Transverse colon (tissue), 4 donors: Measurements from ENCODE around the gene MAZ. TPM values are rescaled to one million over a fixed set of nuclear protein-coding genes. Genes with fewer than 3 reads are reported as not detected.

Source experiments
- DNase-seq: peaks from one replicate; pipeline ENCODE4 v3.0.0-alpha.2; 2019
- H3K27ac ChIP-seq, 4 donors: fragments of 200-600 bp; sonication (generic); 2 replicates each; pipeline ENCODE4 v1.5.1; 2016 to 2018; ENCODE audit warnings: inconsistent platforms in 4 of 4
- H3K27me3 ChIP-seq: fragments of 200-600 bp; sonication (generic); 2 replicates; pipeline ENCODE4 v1.5.1; 2017; ENCODE audit warnings: inconsistent platforms
- H3K36me3 ChIP-seq, 4 donors: fragments of 200-600 bp; sonication (generic); 2 replicates each; pipeline ENCODE4 v1.5.1; 2017 to 2019; ENCODE audit warnings: inconsistent platforms in 4 of 4
- H3K4me1 ChIP-seq, 4 donors: fragments of 200-600 bp; sonication (generic); 2 replicates each; pipeline ENCODE4 v1.5.1; 2017 to 2020; ENCODE audit warnings: inconsistent platforms in 4 of 4
- H3K4me3 ChIP-seq, 4 donors: fragments of 200-600 bp; sonication (generic); 1 replicate in 1 of 4; 2 replicates in 3 of 4; pipeline versions ENCODE4 v1.5.1 to v1.6.1; 2017 to 2019; ENCODE audit warnings: inconsistent platforms in 4 of 4
- H3K9me3 ChIP-seq, 2 donors: fragments of 200-600 bp; sonication (generic); 2 replicates each; pipeline ENCODE4 v1.5.1; 2017 to 2019; ENCODE audit warnings: inconsistent platforms in 2 of 2
- CTCF ChIP-seq, 5 experiments: fragments of 200-600 bp in 3 of 5; fragments of 450-650 bp in 2 of 5; sonication (generic) in 3 of 5; IDR thresholded peaks; 1 replicate in 2 of 5; 2 replicates in 3 of 5; pipeline ENCODE4 v1.5.1; 2016 to 2017; ENCODE audit warnings: antibody characterized with exemption in 5 of 5, inconsistent platforms in 3 of 5, mild to moderate bottlenecking in 2 of 5, moderate library complexity in 1 of 5
- EP300 ChIP-seq: sonication (generic); formaldehyde crosslinking; IDR thresholded peaks from one replicate; pipeline ENCODE4 v1.6.1; 2017; ENCODE audit warnings: antibody characterized with exemption, low read depth
- POLR2A ChIP-seq: fragments of 450-650 bp; IDR thresholded peaks from one replicate; pipeline ENCODE4 v1.6.1; 2016; ENCODE audit warnings: antibody characterized with exemption, mild to moderate bottlenecking, moderate library complexity
- POLR2AphosphoS5 ChIP-seq, 3 donors: sonication (generic); formaldehyde crosslinking; IDR thresholded peaks; one replicate each; pipeline ENCODE4 v1.6.1; 2016; ENCODE audit warnings: antibody characterized with exemption in 3 of 3
- WGBS, 2 donors: methylation state at CpG; one replicate each; pipeline ENCODE4 v1.1.5; 2018; ENCODE audit warnings: low coverage in 1 of 2; 5-methylcytosine and 5-hydroxymethylcytosine counted together
- in situ Hi-C, 4 donors: fragments of 200-750 bp; cut with MboI; loops; one replicate each; pipeline versions ENCODE4 v1.15.0 to v1.15.1; 2017; ENCODE audit warnings: low sequenced_read_pairs in 3 of 4, low pct_ligation_motif_present in 1 of 4, low pct_unique_long_range_greater_than_20kb in 1 of 4
- intact Hi-C: fragments of 100-400 bp; cut with DNase I; formaldehyde crosslinking; loops from one replicate; pipeline ENCODE4 v1.15.1; 2023; ENCODE audit warnings: low total_unique reads
- total RNA-seq, 4 donors: library from RNA; depleted of rRNA; stranded (reverse); fragments of >200 nt; gene quantifications; one replicate each; pipeline ENCODE4 v1.1.0, GENCODE V29; 2016

Gene MAZ
- total RNA-seq, 4 donors from 2014 or later: 170 to 292 (median 233) TPM

GRCh38 chr16:29807426-29808218 lies 1.3 kb downstream of the MAZ start:
- peak; percentile 87 for TF ChIP-seq POLR2A
- TF ChIP-seq CTCF (IDR thresholded peaks at IDR 0.05): peak; percentile 29 to 51 (median 37)
- TF ChIP-seq EP300: no peak
- peak in 2 of 3 donors; percentile 83 to 94 for TF ChIP-seq POLR2AphosphoS5 (IDR thresholded peaks at IDR 0.05)
- peak overlapping the region; percentile 32 to 71 (median 59) for H3K4me3 ChIP-seq
- peak overlapping the region; percentile 93 to 98 (median 96) for H3K27ac ChIP-seq
- 2% methylated on average over 64 of the region's 69 CpGs; no CpG with 5 or more reads in 1 of the 2 donors for WGBS, 2 donors
- H3K4me1 ChIP-seq: peaks cover 34 to 66% (median 54%) of the 10 kb centered on the region in 4 donors
- H3K9me3 ChIP-seq: no peaks in the 10 kb centered on the region
- H3K27me3 ChIP-seq: no peaks in the 10 kb centered on the region
- H3K36me3 ChIP-seq: no peaks in the 10 kb centered on the region
- in situ Hi-C loops (no loop called here), intact Hi-C loops (no loop called here)
- peak; percentile 93 for DNase-seq

- in situ Hi-C loops (no loop called here), intact Hi-C loops (no loop called here)
- peaks cover 41 to 74% (median 62%) of the 10 kb centered on the region in 4 donors for H3K4me1 ChIP-seq
- H3K36me3 ChIP-seq: no peaks in the 10 kb centered on the region
- 25 to 37% methylated on average over 4 to 25 of the region's 25 CpGs for WGBS, 2 donors
- TF ChIP-seq POLR2AphosphoS5 (IDR thresholded peaks at IDR 0.05) (no peak), EP300 (no peak), CTCF (IDR thresholded peaks at IDR 0.05) (no peak), POLR2A (no peak)
- H3K9me3 ChIP-seq: no peaks in the 10 kb centered on the region
- peak overlapping the region; percentile 19 to 71 (median 59) for H3K4me3 ChIP-seq
- DNase-seq: no peak
- peak overlapping the region; percentile 93 to 98 (median 96) for H3K27ac ChIP-seq
- no peaks in the 10 kb centered on the region for H3K27me3 ChIP-seq
Measured at GRCh38 chr16:29808219-29808900, 2.0 kb downstream of the MAZ start.

GRCh38 chr16:29809031-29809747 lies 2.9 kb downstream of the MAZ start:
- Histone ChIP-seq H3K27me3 (no peaks in the 10 kb centered on the region), H3K4me3 (peak overlapping the region in 2 of 4 donors; percentile 63 to 71), H3K27ac (peak overlapping the region; percentile 93 to 98 (median 96)), H3K36me3 (no peaks in the 10 kb centered on the region), H3K4me1 (peaks cover 42 to 77% (median 61%) of the 10 kb centered on the region in 4 donors), H3K9me3 (no peaks in the 10 kb centered on the region)
- no peak for TF ChIP-seq CTCF (IDR thresholded peaks at IDR 0.05)
- no peak for TF ChIP-seq POLR2AphosphoS5 (IDR thresholded peaks at IDR 0.05)
- no peak for TF ChIP-seq EP300
- TF ChIP-seq POLR2A: no peak
- in situ Hi-C loops (no loop called here), intact Hi-C loops (no loop called here)
- WGBS, 2 donors: 78% methylated on average over 13 of the region's 31 CpGs; no CpG with 5 or more reads in 1 of the 2 donors
- no peak for DNase-seq
